Fibroblast of lung (primary cell): ENCODE results near the gene GAS7. TPM values are rescaled to one million over a fixed set of nuclear protein-coding genes. Genes with fewer than 3 reads are reported as not detected.

ENCODE experiments used
- DNase-seq, 2 donors: peaks; one replicate each; pipeline versions ENCODE4 v3.0.0 to v3.0.0-alpha.2; 2010; ENCODE audit warnings: low read depth in 2 of 2
- H2AFZ ChIP-seq: 2 replicates; pipeline ENCODE4 v1.5.1; 2012; ENCODE audit warnings: low read length, control low read depth, inconsistent platforms
- H3K27ac ChIP-seq: 2 replicates; pipeline ENCODE4 v1.5.1; 2011; ENCODE audit warnings: low read length, control low read depth; ENCODE audit not compliant: insufficient read depth
- H3K27me3 ChIP-seq: 2 replicates; pipeline ENCODE4 v1.5.1; 2011; ENCODE audit warnings: mild to moderate bottlenecking, low read length; ENCODE audit not compliant: control insufficient read depth, insufficient read depth
- H3K36me3 ChIP-seq: 2 replicates; pipeline ENCODE4 v1.5.1; 2011; ENCODE audit warnings: low read length; ENCODE audit not compliant: control insufficient read depth, insufficient read depth
- H3K4me1 ChIP-seq: 2 replicates; pipeline ENCODE4 v1.5.1; 2011; ENCODE audit warnings: low read length; ENCODE audit not compliant: control insufficient read depth, insufficient read depth; ENCODE audit errors: extremely low read depth
- H3K4me2 ChIP-seq: 2 replicates; pipeline ENCODE4 v1.5.1; 2011; ENCODE audit warnings: low read length, control low read depth; ENCODE audit not compliant: insufficient read depth; ENCODE audit errors: extremely low read depth
- H3K4me3 ChIP-seq, 4 experiments: fragments of 200-600 bp in 1 of 4; sonication (generic) in 1 of 4; replicated peaks in 1 of 4; 2 replicates each; pipeline ENCODE4 v1.5.1; 2011 to 2016; ENCODE audit warnings: low read length in 4 of 4, low read depth in 3 of 4, mild to moderate bottlenecking in 3 of 4, control low read depth in 2 of 4, inconsistent platforms in 1 of 4, mixed read lengths in 1 of 4; ENCODE audit not compliant: insufficient read depth in 1 of 4; ENCODE audit errors: control extremely low read depth in 1 of 4
- H3K79me2 ChIP-seq: 2 replicates; pipeline ENCODE4 v1.5.1; 2012; ENCODE audit warnings: mild to moderate bottlenecking, low read length, inconsistent platforms; ENCODE audit not compliant: control insufficient read depth, insufficient read depth
- H3K9ac ChIP-seq: 2 replicates; pipeline ENCODE4 v1.5.1; 2011; ENCODE audit warnings: mild to moderate bottlenecking, low read length, control low read depth; ENCODE audit not compliant: insufficient read depth
- H3K9me3 ChIP-seq: 2 replicates; pipeline ENCODE4 v1.5.1; 2012; ENCODE audit warnings: low read depth, low read length; ENCODE audit not compliant: control insufficient read depth, insufficient read depth
- H4K20me1 ChIP-seq: 2 replicates; pipeline ENCODE4 v1.5.1; 2011; ENCODE audit warnings: low read length; ENCODE audit not compliant: control insufficient read depth, insufficient read depth; ENCODE audit errors: extremely low read depth
- EZH2 ChIP-seq: IDR thresholded peaks from 2 replicates; pipeline ENCODE4 v1.5.1; 2012; ENCODE audit warnings: low read length, control low read depth, mild to moderate bottlenecking; ENCODE audit errors: missing control alignments
- polyA plus RNA-seq, 2 donors: library from polyadenylated mRNA; depleted of rRNA in 1 of 2; stranded (reverse) in 1 of 2; unstranded in 1 of 2; fragments of >200 nt; gene quantifications; 2 replicates each; pipeline ENCODE4 v1.2.1, GENCODE V29; 2011 to 2012; ENCODE audit warnings: missing spikeins in 1 of 2
- total RNA-seq: library from RNA; depleted of rRNA; stranded (reverse); fragments of >200 nt; gene quantifications from 2 replicates; pipeline ENCODE4 v1.2.1, GENCODE V29; 2014
- TF ChIP-seq, protein P1 (sequence below), 2 donors: IDR thresholded peaks in 1 of 2; conservative IDR thresholded peaks in 1 of 2; 1 replicate in 1 of 2; 2 replicates in 1 of 2; pipeline ENCODE4 v1.5.1; 2011 to 2012; ENCODE audit warnings: low read length in 2 of 2, control low read depth in 1 of 2, inconsistent platforms in 1 of 2, low read depth in 1 of 2, mild to moderate bottlenecking in 1 of 2

The GAS7 gene
- total and polyA plus RNA-seq, 2 donors (not counting 1 experiment from before 2014, with no cell fraction given): 0.58 to 2.6 TPM

DNA sequence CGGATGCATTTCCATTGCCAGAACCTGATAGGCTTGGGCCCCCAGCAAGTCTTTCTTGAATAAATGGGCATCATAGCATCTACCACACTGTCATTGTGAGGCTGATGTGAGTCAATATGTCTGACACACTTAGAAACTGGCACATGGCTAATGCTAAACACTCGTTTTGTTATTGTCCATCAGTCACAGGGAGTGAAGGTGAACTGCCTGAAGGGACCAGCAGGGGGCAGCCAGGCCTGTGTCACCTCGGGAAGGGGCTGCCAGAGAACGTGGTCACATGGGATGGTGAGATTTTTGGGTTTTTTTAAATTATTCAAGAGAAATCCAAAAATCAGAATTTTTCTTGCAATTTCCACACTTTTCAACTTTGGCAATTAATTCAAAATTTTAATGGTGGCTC, 292.5 kb downstream of the GAS7 start:
- Histone ChIP-seq H3K4me1 (no peaks in the 10 kb centered on the region), H3K9me3 (no peaks in the 10 kb centered on the region), H3K27me3 (no peaks in the 10 kb centered on the region), H3K36me3 (no peaks in the 10 kb centered on the region), H2AFZ (no peak overlapping the region), H3K9ac (no peak overlapping the region), H3K4me2 (no peak overlapping the region), H3K79me2 (no peaks in the 10 kb centered on the region), H3K4me3 (no peak overlapping the region), H3K27ac (no peak overlapping the region), H4K20me1 (no peaks in the 10 kb centered on the region)
- no peak for TF ChIP-seq EZH2
- TF ChIP-seq, protein P1, sequence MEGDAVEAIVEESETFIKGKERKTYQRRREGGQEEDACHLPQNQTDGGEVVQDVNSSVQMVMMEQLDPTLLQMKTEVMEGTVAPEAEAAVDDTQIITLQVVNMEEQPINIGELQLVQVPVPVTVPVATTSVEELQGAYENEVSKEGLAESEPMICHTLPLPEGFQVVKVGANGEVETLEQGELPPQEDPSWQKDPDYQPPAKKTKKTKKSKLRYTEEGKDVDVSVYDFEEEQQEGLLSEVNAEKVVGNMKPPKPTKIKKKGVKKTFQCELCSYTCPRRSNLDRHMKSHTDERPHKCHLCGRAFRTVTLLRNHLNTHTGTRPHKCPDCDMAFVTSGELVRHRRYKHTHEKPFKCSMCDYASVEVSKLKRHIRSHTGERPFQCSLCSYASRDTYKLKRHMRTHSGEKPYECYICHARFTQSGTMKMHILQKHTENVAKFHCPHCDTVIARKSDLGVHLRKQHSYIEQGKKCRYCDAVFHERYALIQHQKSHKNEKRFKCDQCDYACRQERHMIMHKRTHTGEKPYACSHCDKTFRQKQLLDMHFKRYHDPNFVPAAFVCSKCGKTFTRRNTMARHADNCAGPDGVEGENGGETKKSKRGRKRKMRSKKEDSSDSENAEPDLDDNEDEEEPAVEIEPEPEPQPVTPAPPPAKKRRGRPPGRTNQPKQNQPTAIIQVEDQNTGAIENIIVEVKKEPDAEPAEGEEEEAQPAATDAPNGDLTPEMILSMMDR (conservative IDR thresholded peaks at IDR 0.05 in 1 of 2, IDR thresholded peaks at IDR 0.05 in 1 of 2; ENCODE audit: low read depth in 1 of 2, low read length in 2 of 2): peak; percentile 16 to 40
- no peak for DNase-seq

DNA sequence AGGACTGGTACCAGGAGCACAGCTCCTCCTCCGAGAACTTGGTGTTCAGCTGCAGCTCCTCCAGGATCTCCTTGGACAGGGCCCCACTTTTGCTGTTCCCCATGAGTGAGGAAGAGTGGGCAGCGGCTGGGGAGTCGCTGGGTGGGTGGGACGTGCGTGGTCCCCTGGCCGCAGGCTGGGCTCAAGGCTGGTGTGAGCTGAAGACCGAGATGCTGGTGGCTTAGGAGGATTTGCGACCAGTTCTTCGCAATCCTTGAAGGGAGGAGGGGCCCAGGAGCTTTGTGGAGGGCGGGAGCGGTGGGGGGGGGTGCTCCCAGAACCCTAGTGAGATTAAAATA, 293.4 kb downstream of the GAS7 start, which contains the start of gene RCVRN:
Gene RCVRN, minus strand, starts transcription at position 194 of the 338 bp plus-strand sequence. Its CDS starts 91 bp downstream, at position 103.
- no peaks in the 10 kb centered on the region for H3K36me3 ChIP-seq
- H3K9ac ChIP-seq: no peak within 1 kb of the TSS
- no peaks in the 10 kb centered on the region for H4K20me1 ChIP-seq
- no peaks in the 10 kb centered on the region for H3K9me3 ChIP-seq
- no peak within 1 kb of the TSS for H2AFZ ChIP-seq
- no peaks in the 10 kb centered on the region for H3K27me3 ChIP-seq
- no peak within 1 kb of the TSS for H3K4me2 ChIP-seq
- no peak for DNase-seq
- no peak within 1 kb of the TSS for H3K4me3 ChIP-seq
- no peaks in the 10 kb centered on the region for H3K79me2 ChIP-seq
- no peak for TF ChIP-seq EZH2
- TF ChIP-seq, protein P1 (conservative IDR thresholded peaks at IDR 0.05 in 1 of 2, IDR thresholded peaks at IDR 0.05 in 1 of 2; ENCODE audit: low read depth in 1 of 2, low read length in 2 of 2): no peak
- H3K4me1 ChIP-seq: no peaks in the 10 kb centered on the region
- no peak within 1 kb of the TSS for H3K27ac ChIP-seq

DNA sequence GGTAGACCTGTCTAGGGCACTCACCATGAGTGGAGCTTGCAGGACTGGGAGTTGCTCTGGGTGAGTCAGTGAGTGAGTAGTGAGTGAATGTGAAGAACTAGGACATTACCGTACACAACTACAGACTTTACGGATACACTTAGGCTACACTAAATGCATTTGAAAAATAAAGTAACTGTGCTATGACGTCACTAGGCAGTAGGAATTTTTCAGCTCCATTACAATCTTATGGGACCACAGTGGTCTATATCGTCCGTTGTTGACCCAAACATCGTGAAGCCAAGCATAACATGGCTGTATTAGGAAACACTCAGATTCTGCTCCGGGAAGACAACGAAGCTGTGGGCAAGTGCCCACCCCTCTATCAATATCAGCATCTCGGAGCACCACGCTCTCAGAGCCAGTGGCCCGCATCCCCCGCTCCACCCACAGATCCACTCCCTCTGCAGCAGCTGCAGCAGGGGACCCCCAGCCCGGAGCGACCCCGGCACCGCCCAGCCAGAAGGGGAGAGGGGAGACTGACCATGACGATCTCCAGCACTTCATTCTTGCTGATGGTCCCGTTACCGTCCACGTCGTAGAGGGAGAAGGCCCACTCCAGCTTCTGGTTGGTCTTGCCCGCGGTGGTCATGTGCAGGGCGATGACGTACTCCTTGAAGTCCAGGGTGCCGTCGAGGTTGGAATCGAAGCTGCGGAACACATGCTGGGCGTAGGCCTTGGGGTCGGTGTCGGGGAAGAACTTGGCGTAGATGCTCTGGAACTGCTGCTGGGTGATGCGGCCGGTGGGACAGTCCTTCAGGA, 293.9 kb downstream of the GAS7 start:
- Histone ChIP-seq H3K27me3 (no peaks in the 10 kb centered on the region), H3K79me2 (no peaks in the 10 kb centered on the region), H3K4me1 (no peaks in the 10 kb centered on the region), H2AFZ (no peak overlapping the region), H4K20me1 (no peaks in the 10 kb centered on the region), H3K9me3 (no peaks in the 10 kb centered on the region), H3K9ac (no peak overlapping the region), H3K4me3 (no peak overlapping the region), H3K36me3 (no peaks in the 10 kb centered on the region), H3K27ac (no peak overlapping the region), H3K4me2 (no peak overlapping the region)
- no peak for DNase-seq
- TF ChIP-seq, protein P1 (conservative IDR thresholded peaks at IDR 0.05 in 1 of 2, IDR thresholded peaks at IDR 0.05 in 1 of 2; ENCODE audit: low read depth in 1 of 2, low read length in 2 of 2): no peak
- no peak for TF ChIP-seq EZH2
